Smooth muscle cell (in vitro differentiated cells): Measurements from ENCODE around the gene CUL9. TPM values are rescaled to one million over a fixed set of nuclear protein-coding genes. Genes with fewer than 3 reads are reported as not detected.

Experiments used
- DNase-seq: peaks from one replicate; lab custom pipeline; 2025; ENCODE audit not compliant: unreplicated experiment; lab: John Stamatoyannopoulos, UW
- H2AFZ ChIP-seq: fragments of 200-600 bp; sonication (generic); 2 replicates; pipeline ENCODE4 v1.6.0; 2016; ENCODE audit warnings: antibody characterized with exemption, low read depth, mild to moderate bottlenecking
- H3F3A ChIP-seq: fragments of 200-600 bp; sonication (generic); 2 replicates; pipeline ENCODE4 v1.6.0; 2017; ENCODE audit warnings: antibody characterized with exemption, low read depth
- H3K27ac ChIP-seq: fragments of 200-600 bp; sonication (generic); 2 replicates; pipeline ENCODE4 v1.5.1; 2016; ENCODE audit warnings: low read depth, mild to moderate bottlenecking
- H3K27me3 ChIP-seq: fragments of 200-600 bp; sonication (generic); 2 replicates; pipeline ENCODE4 v1.6.1; 2016; ENCODE audit warnings: low read depth, mild to moderate bottlenecking
- H3K36me3 ChIP-seq: fragments of 200-600 bp; sonication (generic); 2 replicates; pipeline ENCODE4 v1.5.1; 2016; ENCODE audit warnings: low read depth
- H3K4me1 ChIP-seq: fragments of 200-600 bp; sonication (generic); 2 replicates; pipeline ENCODE4 v1.5.1; 2016; ENCODE audit warnings: low read depth
- H3K4me2 ChIP-seq: fragments of 200-600 bp; sonication (generic); 2 replicates; pipeline ENCODE4 v1.6.0; 2016; ENCODE audit warnings: mild to moderate bottlenecking
- H3K4me3 ChIP-seq: fragments of 200-600 bp; sonication (generic); 2 replicates; pipeline ENCODE4 v1.5.1; 2016; ENCODE audit warnings: mild to moderate bottlenecking
- H3K79me2 ChIP-seq: fragments of 200-600 bp; sonication (generic); 2 replicates; pipeline ENCODE4 v1.6.0; 2016; ENCODE audit warnings: low read depth, mild to moderate bottlenecking
- H3K9ac ChIP-seq: fragments of 200-600 bp; sonication (generic); 2 replicates; pipeline ENCODE4 v1.6.0; 2016; ENCODE audit warnings: low read depth
- H3K9me3 ChIP-seq: fragments of 200-600 bp; sonication (generic); replicated peaks from 2 replicates; pipeline ENCODE4 v1.5.1; 2016; ENCODE audit warnings: low read depth
- H4K20me1 ChIP-seq: fragments of 200-600 bp; sonication (generic); 2 replicates; pipeline ENCODE4 v1.6.0; 2016; ENCODE audit warnings: low read depth
- CTCF ChIP-seq: fragments of 200-600 bp; sonication (generic); IDR thresholded peaks from 2 replicates; pipeline ENCODE4 v1.5.1; 2017; ENCODE audit warnings: borderline replicate concordance, mild to moderate bottlenecking, antibody characterized with exemption; ENCODE audit not compliant: insufficient read depth, poor library complexity, severe bottlenecking
- WGBS: methylation state at CpG from one replicate; pipeline ENCODE4 v1.1.7; 2016; ENCODE audit warnings: low lambda C conversion rate; 5-methylcytosine and 5-hydroxymethylcytosine counted together
- polyA plus RNA-seq: library from polyadenylated mRNA; unstranded; fragments of >200 nt; fragmentation: Nextera tagmentation; extraction: Ambion mirVana; gene quantifications from 2 replicates; pipeline ENCODE4 v1.2.1, GENCODE V29; 2016
- total RNA-seq: library from RNA; depleted of rRNA; stranded (reverse); fragments of >200 nt; gene quantifications from 2 replicates; pipeline ENCODE4 v1.2.3, GENCODE V29; 2014

The CUL9 gene
- total and polyA plus RNA-seq, 2 experiments from 2014 or later, result 13.9 to 18.8 TPM

- Histone ChIP-seq H3K27me3 (no peaks in the 10 kb centered on the region), H3K4me1 (no peaks in the 10 kb centered on the region), H3K27ac (no peak overlapping the region), H3K9ac (no peak overlapping the region), H3K36me3 (no peaks in the 10 kb centered on the region), H4K20me1 (no peaks in the 10 kb centered on the region), H3K9me3 (no peaks in the 10 kb centered on the region), H3K79me2 (no peaks in the 10 kb centered on the region), H2AFZ (no peak overlapping the region), H3K4me2 (no peak overlapping the region), H3F3A (no peaks in the 10 kb centered on the region), H3K4me3 (no peak overlapping the region)
- no peak for DNase-seq
- 53% methylated on average over 6 of the region's 6 CpGs for whole genome bisulfite sequencing
- no peak for TF ChIP-seq CTCF
Measured at GRCh38 chr6:43189776-43190304, 7.8 kb downstream of the CUL9 start.

- Histone ChIP-seq H3K4me1 (no peaks in the 10 kb centered on the region), H3K27me3 (no peaks in the 10 kb centered on the region), H3K79me2 (no peaks in the 10 kb centered on the region), H2AFZ (no peak overlapping the region), H3K4me2 (no peak overlapping the region), H3K4me3 (no peak overlapping the region), H3K36me3 (no peaks in the 10 kb centered on the region), H3F3A (no peaks in the 10 kb centered on the region), H3K9me3 (no peaks in the 10 kb centered on the region), H3K27ac (no peak overlapping the region), H4K20me1 (no peaks in the 10 kb centered on the region), H3K9ac (no peak overlapping the region)
- 99% methylated on average over 9 of the region's 9 CpGs for WGBS
- TF ChIP-seq CTCF, result no peak
- DNase-seq, result no peak
Measured at GRCh38 chr6:43192911-43193310, 10.9 kb downstream of the CUL9 start.

DNA sequence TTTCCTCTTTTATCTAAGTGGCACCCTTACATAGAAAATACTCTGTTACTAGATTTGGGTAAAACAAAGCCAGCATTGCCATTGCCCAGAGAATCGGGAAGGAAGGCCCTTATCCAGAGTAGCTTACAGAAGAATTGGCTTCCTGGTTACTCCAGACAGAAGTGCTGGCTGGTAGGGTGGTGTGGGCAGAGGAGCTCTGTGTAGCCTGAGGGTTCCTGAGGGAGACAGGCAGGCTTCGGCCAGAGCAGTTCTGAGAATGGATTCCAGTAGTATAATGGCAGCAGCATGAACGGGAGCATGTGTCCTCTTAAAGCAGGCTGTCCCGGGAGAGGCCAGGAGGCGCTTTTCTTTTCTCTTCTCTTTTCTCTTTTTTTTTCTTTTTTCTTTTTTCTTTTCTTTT is 11.9 kb downstream of the CUL9 start:
- no peak overlapping the region for H3K4me3 ChIP-seq
- H3F3A ChIP-seq, result no peaks in the 10 kb centered on the region
- no peaks in the 10 kb centered on the region for H3K27me3 ChIP-seq
- no peaks in the 10 kb centered on the region for H3K79me2 ChIP-seq
- H3K4me2 ChIP-seq, result no peak overlapping the region
- WGBS, result 77% methylated on average over 5 of the region's 5 CpGs
- H3K9me3 ChIP-seq, result no peaks in the 10 kb centered on the region
- H3K36me3 ChIP-seq, result no peaks in the 10 kb centered on the region
- no peaks in the 10 kb centered on the region for H3K4me1 ChIP-seq
- no peak overlapping the region for H3K27ac ChIP-seq
- TF ChIP-seq CTCF, result no peak
- DNase-seq, result no peak
- no peaks in the 10 kb centered on the region for H4K20me1 ChIP-seq
- H3K9ac ChIP-seq, result no peak overlapping the region
- no peak overlapping the region for H2AFZ ChIP-seq

- no peaks in the 10 kb centered on the region for H3K4me1 ChIP-seq
- no peaks in the 10 kb centered on the region for H3K9me3 ChIP-seq
- no peak for DNase-seq
Measured at GRCh38 chr6:43196337-43196736, 14.3 kb downstream of the CUL9 start.

More at GRCh38 chr6:43196337-43196736, 14.3 kb downstream of the CUL9 start:
- H3K79me2 ChIP-seq, result no peaks in the 10 kb centered on the region
- H3K36me3 ChIP-seq, result no peaks in the 10 kb centered on the region
- H3F3A ChIP-seq, result no peaks in the 10 kb centered on the region
- no peak overlapping the region for H2AFZ ChIP-seq
- H4K20me1 ChIP-seq, result no peaks in the 10 kb centered on the region
- no peak overlapping the region for H3K4me2 ChIP-seq
- WGBS, result 88% methylated on average over 5 of the region's 5 CpGs
- no peak for TF ChIP-seq CTCF
- no peak overlapping the region for H3K27ac ChIP-seq
- H3K9ac ChIP-seq, result no peak overlapping the region
- H3K4me3 ChIP-seq, result no peak overlapping the region
- no peaks in the 10 kb centered on the region for H3K27me3 ChIP-seq
